Hepatic stellate cell (primary cell): ENCODE measurements around the gene FOXO6.
A peak's percentile ranks its signal among the peaks of the same experiment; 100 is the strongest.

ENCODE experiments used
- DNase-seq: peaks from one replicate; pipeline ENCODE4 v3.0.0; 2011; ENCODE audit warnings: low spot score

The FOXO6 gene

DNA sequence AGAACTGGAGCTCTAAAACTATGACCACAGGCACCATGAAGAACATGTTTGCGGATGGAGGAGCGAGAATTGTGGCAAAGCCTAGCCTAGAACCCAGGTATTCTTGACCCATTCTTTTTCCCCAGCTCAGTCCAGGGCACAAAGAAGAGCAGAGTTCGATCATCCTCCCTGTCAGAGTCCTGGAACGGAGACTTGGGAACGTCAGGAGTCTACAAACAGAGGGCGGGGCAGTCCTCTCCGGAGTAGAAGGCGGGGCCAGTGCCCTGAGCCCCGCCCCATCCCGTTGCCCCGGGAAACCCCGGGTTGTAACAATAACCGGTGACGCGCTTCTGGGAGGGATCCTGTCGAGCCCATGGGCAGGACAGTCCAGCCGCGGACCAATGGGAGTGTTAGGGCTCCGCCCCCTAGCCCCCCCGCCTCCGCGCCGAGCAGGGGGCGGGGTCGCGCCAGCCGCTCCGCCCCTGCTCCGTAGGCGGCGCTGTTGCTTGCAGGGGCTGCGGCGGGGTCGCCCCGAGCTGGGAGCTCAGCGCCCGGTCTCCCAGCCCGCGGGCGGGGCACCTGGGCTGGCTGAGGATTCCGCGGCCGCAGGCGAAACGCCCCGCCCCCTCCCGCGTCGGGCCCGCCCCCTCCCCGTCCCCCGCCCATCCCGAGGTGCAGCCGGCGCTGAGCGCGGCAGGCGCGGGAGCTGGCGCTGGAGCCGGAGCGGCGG, at the start of gene FOXO6:
TSS of gene FOXO6 (plus strand) at position 649 of the 709 bp plus-strand sequence.
- DNase-seq, result peak; percentile 100

DNA sequence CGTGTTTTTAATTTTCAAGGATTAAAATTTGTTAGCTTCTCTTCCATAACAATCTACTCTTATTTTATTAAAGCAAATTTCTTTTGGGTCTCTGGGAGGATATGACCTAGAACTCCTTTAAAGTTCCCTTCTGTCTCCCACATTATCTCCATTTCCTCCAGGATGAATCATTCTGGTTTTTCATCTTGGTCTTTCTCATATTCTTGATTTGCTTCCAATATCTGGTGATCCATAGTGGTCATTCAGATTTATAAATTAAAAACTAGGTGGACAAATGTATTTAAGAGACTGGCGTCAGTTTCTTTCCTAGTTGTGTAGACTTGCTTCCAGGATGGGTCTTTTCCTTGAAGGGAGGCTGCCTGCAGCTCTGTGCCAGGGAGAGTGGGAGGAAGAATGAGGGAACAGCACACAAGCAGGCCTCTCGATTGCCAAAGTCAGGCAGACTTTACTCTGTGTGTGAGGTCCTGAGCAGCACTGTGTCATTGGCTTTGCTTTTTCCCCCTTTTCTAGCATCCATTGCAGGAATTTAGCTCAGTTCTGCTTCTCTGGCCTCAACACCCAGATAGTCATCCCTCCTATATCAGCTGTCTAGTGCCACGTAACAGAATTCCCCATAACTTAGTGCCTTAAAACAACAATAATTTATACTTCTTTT, 48.1 kb upstream of the FOXO6 start:
- DNase-seq, result no peak

DNA sequence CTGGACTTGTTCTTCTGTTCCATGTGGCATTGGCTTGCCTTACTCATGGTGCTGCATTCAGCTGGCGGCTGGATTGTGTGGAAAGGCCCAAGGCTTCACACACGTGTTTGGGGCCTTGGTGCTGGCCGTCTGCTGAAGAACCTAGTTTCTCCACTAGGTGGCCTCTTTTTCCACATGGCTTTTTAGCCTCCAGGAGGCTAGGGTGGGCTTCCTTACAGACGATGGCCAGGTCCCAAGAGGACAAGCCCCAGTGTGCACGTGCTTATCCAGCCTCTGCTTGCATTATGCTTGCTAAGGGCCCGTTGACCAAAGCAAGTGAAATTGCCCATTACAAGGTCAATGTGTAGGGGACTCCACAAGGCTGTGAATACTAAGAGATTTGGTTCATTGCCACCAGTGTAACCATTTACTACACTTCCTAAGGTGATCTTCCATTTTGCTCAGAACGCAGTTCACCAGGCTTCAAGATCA, 47.5 kb upstream of the FOXO6 start:
- DNase-seq, result no peak

DNA sequence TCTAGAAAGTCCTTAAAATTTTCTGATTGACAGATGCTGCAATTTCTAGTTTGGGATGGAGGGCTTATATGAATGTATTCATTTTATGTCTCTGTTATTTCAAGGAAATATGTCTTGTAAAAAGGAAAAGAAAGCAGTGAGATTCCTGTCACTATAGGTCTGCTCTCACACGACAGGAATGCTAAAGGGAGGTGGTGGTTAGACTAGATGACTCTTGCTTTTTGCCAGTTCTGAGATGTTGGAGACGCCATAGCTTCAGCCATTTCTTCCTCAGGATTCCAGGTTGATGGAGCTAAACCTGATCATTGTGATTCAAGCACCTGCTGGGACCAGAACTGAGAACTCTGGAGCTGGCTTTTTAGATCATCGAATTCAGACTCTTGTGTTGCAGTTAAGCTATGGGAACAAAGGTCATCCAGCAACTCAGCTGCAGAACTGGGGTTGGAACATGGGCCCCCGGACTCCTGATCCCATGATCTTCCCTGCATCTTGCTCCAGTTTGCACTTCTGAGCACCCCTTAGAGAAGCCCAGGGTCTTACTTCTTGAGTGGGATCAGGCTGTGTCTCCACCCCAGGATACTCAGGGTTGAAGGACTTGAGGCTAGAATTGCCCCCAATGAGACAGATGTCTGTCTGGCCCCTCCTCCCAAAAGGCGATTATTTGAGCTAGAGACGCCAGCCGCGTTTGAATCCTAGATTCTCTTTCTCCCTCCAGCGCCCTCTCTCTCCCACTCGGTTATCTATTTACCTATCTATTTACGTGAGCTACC, 46.7 kb upstream of the FOXO6 start:
- no peak for DNase-seq

DNA sequence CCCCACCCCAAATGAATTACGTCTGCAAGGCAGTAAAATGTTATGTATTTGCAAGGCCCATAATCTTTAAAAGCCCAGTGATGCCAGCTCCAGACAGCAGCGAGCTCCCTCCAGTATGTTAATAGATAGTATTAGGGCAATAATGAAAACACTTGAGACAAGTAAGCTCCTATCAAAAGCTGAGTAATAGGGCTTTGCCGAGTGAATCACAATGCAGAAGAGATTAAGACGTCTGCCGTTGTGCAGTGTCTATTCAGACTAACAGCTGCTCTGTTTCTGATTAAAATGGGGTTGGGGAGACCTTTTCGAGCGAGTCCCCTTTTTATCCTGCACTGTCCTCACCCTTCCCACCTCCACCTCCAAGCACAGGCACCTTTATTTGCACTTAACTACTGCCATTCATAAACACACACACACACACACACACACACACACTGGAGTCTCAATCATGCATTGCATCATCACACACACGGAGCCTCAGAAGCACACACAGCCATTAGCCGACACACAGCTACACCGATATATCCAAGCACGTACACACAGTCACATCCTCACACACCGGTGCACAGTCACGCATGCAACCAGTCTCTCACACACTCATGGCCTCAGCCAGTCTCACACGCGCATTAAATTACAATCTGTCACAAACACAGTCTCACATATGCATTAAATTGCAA, 46.0 kb upstream of the FOXO6 start:
- no peak for DNase-seq

DNA sequence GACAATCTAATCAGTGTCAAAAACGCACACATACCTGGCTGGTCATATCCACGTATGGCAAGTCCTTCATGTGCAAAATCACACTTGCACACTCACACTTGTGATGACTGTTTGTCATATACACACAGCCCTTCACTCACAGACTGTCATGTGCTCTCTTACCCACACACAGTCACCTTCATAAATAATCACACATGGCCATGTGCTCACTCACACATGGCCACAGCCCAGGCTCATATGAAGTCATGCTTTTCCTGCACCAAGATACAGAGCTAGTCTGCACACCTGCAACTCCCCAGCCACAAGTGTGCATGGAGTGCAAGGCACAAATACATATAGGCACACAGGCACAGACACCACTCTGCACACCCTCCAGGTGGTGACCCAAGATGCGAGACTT, 45.4 kb upstream of the FOXO6 start:
- DNase-seq, result no peak

DNA sequence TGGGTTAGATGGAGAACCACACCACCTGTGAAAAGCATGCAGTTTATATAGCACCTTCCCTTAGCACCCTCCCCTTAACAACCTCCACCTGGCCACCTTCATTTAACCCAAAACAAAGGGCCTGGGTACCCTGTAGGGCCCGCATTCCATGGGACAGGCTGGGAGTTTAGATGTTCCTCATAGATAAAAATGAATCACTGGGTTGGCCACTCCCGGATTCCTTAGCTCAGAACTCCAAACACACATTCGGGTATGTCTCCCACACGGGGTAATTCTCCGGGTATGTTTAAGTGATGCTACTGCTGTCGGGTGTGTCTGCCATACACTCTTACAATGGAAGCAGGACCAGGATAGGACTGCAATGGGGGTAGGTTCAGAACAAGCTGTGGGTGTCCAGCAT, 43.9 kb upstream of the FOXO6 start:
- no peak for DNase-seq

DNA sequence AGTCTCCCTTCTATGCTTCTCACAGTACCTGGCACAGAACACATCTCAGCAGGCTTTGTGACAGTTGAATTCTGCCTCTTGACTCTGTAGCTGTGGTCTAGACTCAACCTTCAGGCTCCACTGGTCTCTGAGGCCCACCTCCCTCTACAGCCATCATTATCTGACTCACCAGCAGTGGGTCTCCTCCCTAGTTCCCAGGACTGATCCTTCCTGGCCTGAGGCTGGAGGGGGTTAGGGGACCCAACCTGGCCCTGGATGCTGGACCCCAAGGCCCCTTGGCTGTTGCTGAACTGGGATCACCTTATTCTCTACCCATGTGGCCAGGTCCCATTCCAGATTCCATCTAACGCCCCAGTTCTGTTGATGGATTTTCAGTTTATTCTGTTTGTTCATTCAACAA, 43.1 kb upstream of the FOXO6 start:
- DNase-seq, result no peak

DNA sequence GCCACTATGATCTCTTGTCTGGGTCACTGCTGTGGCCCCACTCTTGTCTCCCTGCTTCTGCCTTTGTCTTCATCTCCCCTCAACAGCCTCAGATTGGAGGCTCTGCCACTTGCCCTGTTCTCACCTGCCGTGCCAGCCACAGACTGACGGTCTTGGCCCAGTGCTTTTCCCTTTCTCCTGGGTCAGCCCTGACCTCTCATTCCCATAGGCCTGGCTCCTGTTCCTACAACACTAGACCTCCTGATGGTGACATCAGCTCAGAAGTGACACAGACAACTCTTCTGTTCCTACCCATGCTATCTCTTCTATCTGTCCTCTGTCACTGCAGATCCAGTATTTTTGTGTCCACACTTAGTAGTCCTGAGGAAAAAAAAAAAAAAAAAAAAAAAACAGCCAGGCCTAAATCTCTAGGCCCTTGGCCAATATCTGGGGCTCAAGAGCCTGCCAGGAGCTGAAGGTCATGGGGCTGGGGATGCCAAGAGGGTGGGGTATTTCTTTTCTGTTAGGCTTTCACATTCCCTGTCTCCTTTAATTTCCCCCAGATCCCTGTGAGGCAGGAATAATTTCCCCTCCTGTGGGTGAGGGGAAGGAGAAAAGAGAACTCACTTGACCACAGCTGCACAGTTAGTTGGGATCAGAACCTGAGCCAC, 42.0 kb upstream of the FOXO6 start:
- DNase-seq, result no peak

DNA sequence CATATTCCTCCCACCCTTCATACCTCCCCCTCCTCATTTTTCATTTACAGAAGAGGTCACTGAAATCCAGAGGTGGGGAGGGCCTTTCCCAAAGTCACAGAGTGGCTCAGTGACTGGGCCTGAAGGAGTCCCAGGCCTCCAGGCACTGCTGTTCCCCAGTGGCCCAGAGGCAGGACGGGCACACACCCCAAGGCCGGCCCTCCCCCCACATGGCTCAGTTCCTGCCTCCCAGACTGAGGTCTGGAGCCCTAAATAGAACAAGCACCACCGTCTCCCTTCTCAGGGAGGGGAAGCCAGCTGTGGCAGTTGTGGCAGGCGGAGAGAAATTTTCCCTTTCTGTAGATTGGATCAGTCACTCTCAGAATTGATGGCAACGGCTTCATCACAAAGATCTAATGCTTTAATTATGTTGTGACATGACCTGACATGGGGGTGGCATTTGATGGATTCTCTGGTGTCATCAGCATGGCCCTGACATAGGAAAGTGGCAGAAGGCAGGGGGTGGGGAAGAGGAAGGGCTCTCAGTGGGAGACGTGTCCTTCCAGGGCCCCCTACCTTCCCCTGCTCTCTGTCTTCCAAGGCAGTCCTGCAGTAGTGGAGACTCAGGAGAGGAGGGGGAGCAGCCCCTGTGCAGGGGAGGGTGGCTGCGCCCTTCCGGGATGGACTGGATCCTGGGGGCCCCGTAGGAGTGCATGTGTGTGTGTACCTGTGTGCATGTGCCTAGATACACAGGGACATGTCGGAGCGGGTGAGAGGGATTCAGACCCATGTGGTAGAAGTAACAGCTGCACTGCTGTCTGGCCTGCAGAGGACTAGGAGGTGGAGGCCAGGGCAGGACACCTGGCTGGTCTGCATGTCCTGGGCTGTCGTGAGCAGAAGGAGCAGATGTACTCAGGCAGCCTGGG, 41.2 kb upstream of the FOXO6 start:
- DNase-seq, result no peak

DNA sequence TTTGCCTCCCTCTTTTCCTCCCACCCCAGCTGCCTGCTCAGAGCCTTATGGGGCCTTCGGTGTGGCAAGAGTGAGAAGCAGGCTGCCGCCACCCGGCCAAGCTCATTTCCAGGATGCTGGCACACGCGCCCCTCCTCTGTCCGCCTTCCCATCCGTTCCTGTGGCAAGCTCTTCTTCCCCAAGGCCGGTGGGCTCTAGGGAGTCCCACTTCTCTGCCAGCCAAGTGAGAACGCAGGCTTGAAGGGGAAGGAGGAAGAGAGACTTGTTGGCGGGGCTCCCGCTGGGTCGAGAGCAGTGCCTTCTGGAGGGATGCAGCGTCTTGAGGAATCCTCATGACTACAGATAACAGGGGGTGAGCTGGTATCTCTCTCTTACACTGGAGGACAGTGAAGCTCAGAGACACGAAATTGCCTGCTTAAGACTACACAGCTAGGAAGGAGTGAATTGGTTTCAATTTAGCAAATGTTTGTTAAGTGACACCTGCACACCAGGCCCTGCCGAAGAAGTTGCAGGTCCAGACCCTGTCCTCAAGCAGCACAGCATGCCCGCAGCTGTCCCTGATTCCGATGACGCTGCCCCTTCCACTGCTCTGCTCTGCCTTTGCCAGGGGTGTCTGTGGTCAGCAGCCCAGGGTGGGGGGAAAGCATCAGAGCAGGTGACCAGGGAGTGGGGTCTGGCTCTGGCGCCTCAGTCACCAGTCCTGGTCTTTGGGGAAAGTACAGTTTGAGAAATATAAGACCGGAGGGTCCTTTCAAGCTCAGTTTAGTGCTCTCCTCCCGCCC, 40.1 kb upstream of the FOXO6 start:
- DNase-seq, result no peak

DNA sequence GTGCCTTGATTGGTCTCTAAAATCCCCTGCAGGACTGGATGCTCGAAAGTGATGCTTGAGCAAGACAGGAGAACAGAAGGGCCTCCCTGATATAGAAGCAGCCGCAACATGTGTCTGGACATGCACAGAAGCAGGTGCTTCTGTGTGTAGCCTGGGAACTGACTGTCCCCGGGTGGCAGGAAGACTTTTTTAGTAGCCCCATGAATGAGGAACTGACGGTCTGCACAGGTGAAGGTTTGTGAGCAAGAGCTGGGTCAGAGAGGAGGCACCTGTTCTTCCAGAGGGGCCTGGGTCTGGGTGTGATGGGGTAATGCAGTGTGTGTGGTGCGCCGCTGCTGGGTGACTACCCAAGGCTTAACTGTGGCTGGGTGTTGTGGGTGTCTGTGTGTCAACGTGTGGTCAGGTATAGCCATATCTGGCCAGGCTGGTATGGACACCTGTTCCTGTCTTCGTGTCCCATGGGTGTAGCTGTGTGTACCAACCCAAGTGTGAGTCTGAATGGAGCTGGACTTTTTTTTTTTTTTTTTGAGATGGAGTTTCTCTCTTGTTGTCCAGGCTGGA, 39.1 kb upstream of the FOXO6 start:
- DNase-seq, result no peak

DNA sequence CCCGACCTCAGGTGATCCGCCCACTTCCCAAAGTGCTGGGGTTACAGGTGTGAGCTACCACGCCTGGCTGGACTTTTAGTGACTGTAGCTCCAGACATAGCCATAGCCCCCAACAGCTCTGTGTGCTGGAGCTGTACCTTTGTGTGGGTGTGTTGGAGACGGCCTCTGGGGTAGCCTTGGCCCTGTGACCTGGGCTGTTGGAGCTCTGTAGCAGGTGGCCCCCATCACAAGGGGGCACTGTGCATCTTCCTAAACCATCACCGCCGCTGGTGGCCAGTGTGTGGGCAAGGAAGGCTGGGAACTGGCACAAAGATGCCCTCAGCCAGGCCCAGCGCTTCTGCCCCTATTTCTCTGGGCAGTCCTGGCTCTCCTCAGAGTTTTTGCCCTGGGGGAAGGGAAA, 38.4 kb upstream of the FOXO6 start:
- DNase-seq, result no peak

DNA sequence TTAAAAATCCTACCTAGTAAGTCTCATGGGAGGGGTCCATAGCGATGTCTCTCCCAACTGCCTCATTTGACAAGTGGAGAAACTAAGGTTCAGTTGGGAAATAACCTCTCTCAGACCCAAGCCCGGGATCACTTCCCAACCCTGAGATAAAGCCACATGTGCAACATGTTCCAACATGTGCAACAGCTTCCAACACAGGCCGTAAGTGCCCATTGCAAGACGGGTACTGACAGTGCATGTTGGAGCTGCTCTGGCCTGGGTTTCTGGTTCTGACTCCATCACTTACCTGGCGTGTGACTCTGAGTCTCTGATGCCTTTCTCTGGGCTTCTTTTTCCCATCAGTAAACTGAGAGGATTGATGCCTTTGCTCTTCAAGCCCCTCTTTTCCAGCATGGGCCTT, 38.0 kb upstream of the FOXO6 start:
- no peak for DNase-seq

DNA sequence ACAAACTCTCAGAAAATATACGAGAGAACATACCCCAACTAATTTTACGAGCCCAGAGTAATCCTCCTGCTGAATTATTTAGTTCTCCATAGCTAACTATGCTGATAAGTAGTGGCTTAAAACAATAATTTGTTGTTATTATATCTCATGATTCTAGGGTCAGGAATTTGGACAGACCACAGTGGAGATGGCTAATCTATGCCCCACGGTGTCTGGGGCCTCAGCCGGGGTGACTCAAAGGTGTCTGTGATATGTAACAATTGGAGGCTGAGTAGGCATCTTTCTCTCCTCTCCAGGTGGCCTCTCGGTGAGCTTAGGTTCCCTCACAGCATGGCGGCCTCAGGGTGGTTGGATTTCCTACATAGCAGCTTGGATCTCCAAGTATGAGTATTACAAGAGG, 35.4 kb upstream of the FOXO6 start:
- no peak for DNase-seq

DNA sequence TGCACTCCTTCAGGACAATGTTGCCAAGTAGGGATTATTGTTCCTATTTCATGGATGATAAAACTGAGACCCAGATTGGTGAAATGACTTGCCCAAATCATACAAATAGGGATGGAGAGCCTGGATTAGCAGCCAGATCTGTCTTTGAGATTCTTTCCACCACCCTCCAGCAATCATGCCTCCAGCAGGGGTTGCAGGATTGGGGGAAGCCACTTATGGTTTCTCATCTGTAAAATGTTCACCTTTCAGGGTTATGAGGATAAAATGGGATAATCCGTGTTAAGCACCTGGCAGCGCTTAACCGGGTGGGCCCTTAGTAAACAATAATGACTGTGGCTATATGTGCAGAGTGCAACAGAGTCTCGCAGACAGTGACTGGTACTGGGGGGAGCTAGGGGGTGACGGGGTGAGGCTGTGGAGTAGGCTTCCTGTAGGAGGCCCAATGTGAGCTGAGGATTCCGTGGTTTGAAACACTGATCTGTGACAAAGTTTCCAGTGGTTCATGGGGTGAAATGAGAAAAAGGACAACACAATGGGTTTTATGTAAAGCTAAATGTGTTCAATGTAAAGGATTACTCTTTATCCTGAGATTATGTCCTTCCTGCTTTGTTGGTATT, 33.7 kb upstream of the FOXO6 start:
- no peak for DNase-seq

DNA sequence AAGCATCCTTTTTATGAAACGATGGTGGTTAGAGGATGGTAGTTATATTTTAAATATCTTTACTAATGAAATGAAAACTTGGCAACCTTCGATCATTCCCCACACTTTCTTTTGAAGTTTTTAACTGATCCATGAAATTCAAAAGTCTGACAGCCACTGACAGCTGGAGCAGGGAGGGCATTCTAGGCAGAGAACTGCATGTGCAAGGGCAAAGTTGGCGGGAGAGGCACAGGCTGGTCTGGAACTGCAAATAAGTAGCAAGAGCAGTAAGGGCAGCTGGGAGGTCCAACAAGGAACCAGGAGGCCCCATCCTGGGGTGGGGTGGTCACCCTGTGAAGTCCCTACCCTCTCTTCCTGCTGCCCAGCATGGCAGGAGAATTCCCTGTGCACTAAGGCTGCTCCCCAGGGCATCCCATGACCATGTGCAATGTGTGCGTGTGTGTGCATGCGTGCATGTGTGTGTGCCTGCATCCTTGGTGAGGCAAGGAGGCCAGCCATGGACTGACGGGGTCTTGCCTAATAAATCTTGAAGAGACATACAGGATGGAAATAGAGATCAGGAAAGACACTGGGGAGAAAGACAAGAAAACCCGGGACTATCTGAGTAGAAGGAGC, 33.1 kb upstream of the FOXO6 start:
- DNase-seq, result no peak

DNA sequence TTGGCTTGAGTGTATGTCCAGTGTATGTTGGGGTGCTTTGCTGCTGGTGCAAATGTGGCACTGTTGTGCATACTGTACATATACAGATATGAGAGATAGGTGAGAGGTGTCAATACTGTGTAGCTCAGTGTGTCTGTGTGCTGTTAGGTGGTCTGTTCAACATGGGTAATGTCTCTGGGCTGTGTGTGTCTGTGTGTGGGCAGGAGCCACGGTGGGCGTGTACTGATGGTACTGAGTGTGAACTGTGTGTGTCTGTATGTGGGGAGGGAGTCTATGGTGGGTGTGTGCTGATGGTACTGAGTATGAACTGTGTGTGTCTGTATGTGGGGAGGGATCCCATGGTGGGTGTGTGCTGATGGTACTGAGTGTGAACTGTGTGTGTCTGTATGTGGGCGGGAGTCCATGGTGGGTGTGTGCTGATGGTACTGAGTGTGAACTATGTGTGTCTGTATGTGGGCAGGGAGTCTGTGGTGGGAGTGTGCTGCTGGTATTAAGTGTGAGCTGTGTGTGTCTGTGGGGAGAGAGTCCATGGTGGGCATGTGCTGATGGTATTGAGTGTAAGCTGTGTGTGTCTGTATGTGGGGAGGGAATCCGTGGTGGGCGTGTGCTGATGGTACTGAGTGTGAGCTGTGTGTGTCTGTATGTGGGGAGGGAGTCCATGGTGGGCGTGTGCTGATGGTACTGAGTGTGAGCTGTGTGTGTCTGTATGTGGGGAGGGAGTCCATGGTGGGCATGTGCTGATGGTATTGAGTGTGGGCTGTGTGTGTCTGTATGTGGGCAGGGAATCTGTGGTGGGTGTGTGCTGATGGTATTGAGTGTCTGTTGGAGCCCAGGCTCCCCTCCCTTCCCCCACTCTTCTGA, 32.2 kb upstream of the FOXO6 start:
- DNase-seq, result no peak
